ENCODE measurements around the gene RGN.
"Not testable (repeated sequence)": the region's sequence is repeated elsewhere in the genome, so short reads cannot be mapped to it uniquely, and the experiment has no call there.

Gene RGN

GRCh38 chrX:47091149-47091775, 13.0 kb downstream of the RGN start:
- H3K27me3 ChIP-seq (ENCODE audit: control insufficient read depth, insufficient read depth, low read length): no peaks in the 10 kb centered on the region
- no peaks in the 10 kb centered on the region for H3K9me3 ChIP-seq (ENCODE audit: control insufficient read depth, low read length)
- no peak overlapping the region for H3K9ac ChIP-seq (ENCODE audit: low read length)
- no peak overlapping the region for H3K4me3 ChIP-seq (ENCODE audit: low read length)
- H3K36me3 ChIP-seq (ENCODE audit: control insufficient read depth, insufficient read depth, low read length): no peaks in the 10 kb centered on the region
- H3K4me1 ChIP-seq (ENCODE audit: control insufficient read depth, insufficient read depth, low read length): no peaks in the 10 kb centered on the region

GRCh38 chrX:47093248-47093647, 15.0 kb downstream of the RGN start:
- no peaks in the 10 kb centered on the region for H3K4me1 ChIP-seq (ENCODE audit: control insufficient read depth, insufficient read depth, low read length)
- H3K9me3 ChIP-seq (ENCODE audit: control insufficient read depth, low read length): no peaks in the 10 kb centered on the region
- H3K4me3 ChIP-seq (ENCODE audit: low read length): no peak overlapping the region
- no peaks in the 10 kb centered on the region for H3K36me3 ChIP-seq (ENCODE audit: control insufficient read depth, insufficient read depth, low read length)
- no peaks in the 10 kb centered on the region for H3K27me3 ChIP-seq (ENCODE audit: control insufficient read depth, insufficient read depth, low read length)
- no peak overlapping the region for H3K9ac ChIP-seq (ENCODE audit: low read length)

GRCh38 chrX:47093860-47094259, 15.6 kb downstream of the RGN start:
- no peak overlapping the region for H3K9ac ChIP-seq (ENCODE audit: low read length)
- no peaks in the 10 kb centered on the region for H3K36me3 ChIP-seq (ENCODE audit: control insufficient read depth, insufficient read depth, low read length)
- H3K27me3 ChIP-seq (ENCODE audit: control insufficient read depth, insufficient read depth, low read length): no peaks in the 10 kb centered on the region
- no peaks in the 10 kb centered on the region for H3K9me3 ChIP-seq (ENCODE audit: control insufficient read depth, low read length)
- H3K4me1 ChIP-seq (ENCODE audit: control insufficient read depth, insufficient read depth, low read length): no peaks in the 10 kb centered on the region
- H3K4me3 ChIP-seq (ENCODE audit: low read length): no peak overlapping the region

- H3K9me3 ChIP-seq (ENCODE audit: control insufficient read depth, low read length): no peaks in the 10 kb centered on the region
- H3K4me3 ChIP-seq (ENCODE audit: low read length): no peak overlapping the region
- no peak overlapping the region for H3K9ac ChIP-seq (ENCODE audit: low read length)
- no peaks in the 10 kb centered on the region for H3K4me1 ChIP-seq (ENCODE audit: control insufficient read depth, insufficient read depth, low read length)
- H3K27me3 ChIP-seq (ENCODE audit: control insufficient read depth, insufficient read depth, low read length): no peaks in the 10 kb centered on the region
- H3K36me3 ChIP-seq (ENCODE audit: control insufficient read depth, insufficient read depth, low read length): no peaks in the 10 kb centered on the region
Measured at GRCh38 chrX:47097018-47097417, 18.8 kb downstream of the RGN start.

GRCh38 chrX:47098338-47099094, 20.3 kb downstream of the RGN start:
- Histone ChIP-seq H3K27me3 (ENCODE audit: control insufficient read depth, insufficient read depth, low read length) (no peaks in the 10 kb centered on the region), H3K9ac (ENCODE audit: low read length) (no peak overlapping the region), H3K36me3 (ENCODE audit: control insufficient read depth, insufficient read depth, low read length) (no peaks in the 10 kb centered on the region), H3K4me3 (ENCODE audit: low read length) (no peak overlapping the region), H3K4me1 (ENCODE audit: control insufficient read depth, insufficient read depth, low read length) (no peaks in the 10 kb centered on the region), H3K9me3 (ENCODE audit: control insufficient read depth, low read length) (no peaks in the 10 kb centered on the region)

GRCh38 chrX:47101206-47101605, 23.0 kb downstream of the RGN start:
- H3K27me3 ChIP-seq (ENCODE audit: control insufficient read depth, insufficient read depth, low read length): no peaks in the 10 kb centered on the region
- H3K4me1 ChIP-seq (ENCODE audit: control insufficient read depth, insufficient read depth, low read length): no peaks in the 10 kb centered on the region
- H3K36me3 ChIP-seq (ENCODE audit: control insufficient read depth, insufficient read depth, low read length): no peaks in the 10 kb centered on the region
- no peaks in the 10 kb centered on the region for H3K9me3 ChIP-seq (ENCODE audit: control insufficient read depth, low read length)
- no peak overlapping the region for H3K9ac ChIP-seq (ENCODE audit: low read length)
- H3K4me3 ChIP-seq (ENCODE audit: low read length): no peak overlapping the region

GRCh38 chrX:47110936-47111615, 32.8 kb downstream of the RGN start:
- not testable (repeated sequence) for H3K4me1 ChIP-seq (ENCODE audit: control insufficient read depth, insufficient read depth, low read length); H3K4me3 ChIP-seq (ENCODE audit: low read length); H3K9me3 ChIP-seq (ENCODE audit: control insufficient read depth, low read length); H3K27me3 ChIP-seq (ENCODE audit: control insufficient read depth, insufficient read depth, low read length); H3K36me3 ChIP-seq (ENCODE audit: control insufficient read depth, insufficient read depth, low read length); H3K9ac ChIP-seq (ENCODE audit: low read length)

GRCh38 chrX:47112316-47112954, 34.2 kb downstream of the RGN start:
- Histone ChIP-seq H3K9ac (ENCODE audit: low read length) (no peak overlapping the region), H3K36me3 (ENCODE audit: control insufficient read depth, insufficient read depth, low read length) (no peaks in the 10 kb centered on the region), H3K27me3 (ENCODE audit: control insufficient read depth, insufficient read depth, low read length) (no peaks in the 10 kb centered on the region), H3K4me3 (ENCODE audit: low read length) (no peak overlapping the region), H3K9me3 (ENCODE audit: control insufficient read depth, low read length) (no peaks in the 10 kb centered on the region), H3K4me1 (ENCODE audit: control insufficient read depth, insufficient read depth, low read length) (no peaks in the 10 kb centered on the region)

- H3K9ac ChIP-seq (ENCODE audit: low read length); H3K27me3 ChIP-seq (ENCODE audit: control insufficient read depth, insufficient read depth, low read length); H3K4me3 ChIP-seq (ENCODE audit: low read length): not testable (repeated sequence)
Measured at GRCh38 chrX:47116551-47117110, 38.4 kb downstream of the RGN start.

GRCh38 chrX:47124466-47124865, 46.2 kb downstream of the RGN start:
- not testable (repeated sequence) for H3K36me3 ChIP-seq (ENCODE audit: control insufficient read depth, insufficient read depth, low read length); H3K4me1 ChIP-seq (ENCODE audit: control insufficient read depth, insufficient read depth, low read length); H3K9ac ChIP-seq (ENCODE audit: low read length); H3K27me3 ChIP-seq (ENCODE audit: control insufficient read depth, insufficient read depth, low read length); H3K9me3 ChIP-seq (ENCODE audit: control insufficient read depth, low read length); H3K4me3 ChIP-seq (ENCODE audit: low read length)

More at GRCh38 chrX:47116551-47117110, 38.4 kb downstream of the RGN start:
- not testable (repeated sequence) for H3K4me1 ChIP-seq (ENCODE audit: control insufficient read depth, insufficient read depth, low read length); H3K36me3 ChIP-seq (ENCODE audit: control insufficient read depth, insufficient read depth, low read length); H3K9me3 ChIP-seq (ENCODE audit: control insufficient read depth, low read length)

- no peaks in the 10 kb centered on the region for H3K36me3 ChIP-seq (ENCODE audit: control insufficient read depth, insufficient read depth, low read length)
Measured at GRCh38 chrX:47129157-47129898, 51.1 kb downstream of the RGN start.

More at GRCh38 chrX:47129157-47129898, 51.1 kb downstream of the RGN start:
- Histone ChIP-seq H3K27me3 (ENCODE audit: control insufficient read depth, insufficient read depth, low read length) (no peaks in the 10 kb centered on the region), H3K9ac (ENCODE audit: low read length) (peak overlapping the region; percentile 75), H3K9me3 (ENCODE audit: control insufficient read depth, low read length) (no peaks in the 10 kb centered on the region), H3K4me1 (ENCODE audit: control insufficient read depth, insufficient read depth, low read length) (no peaks in the 10 kb centered on the region), H3K4me3 (ENCODE audit: low read length) (peak overlapping the region; percentile 63)

Measured in mucosa of stomach (tissue), 1 donor.